ENCODE results near the gene GABPB1.
"Not testable (repeated sequence)": the region's sequence is repeated elsewhere in the genome, so short reads cannot be mapped to it uniquely, and the experiment has no call there.

Gene GABPB1
- total RNA-seq, result 48.2 to 55.0 reads per million in 2 donors

DNA sequence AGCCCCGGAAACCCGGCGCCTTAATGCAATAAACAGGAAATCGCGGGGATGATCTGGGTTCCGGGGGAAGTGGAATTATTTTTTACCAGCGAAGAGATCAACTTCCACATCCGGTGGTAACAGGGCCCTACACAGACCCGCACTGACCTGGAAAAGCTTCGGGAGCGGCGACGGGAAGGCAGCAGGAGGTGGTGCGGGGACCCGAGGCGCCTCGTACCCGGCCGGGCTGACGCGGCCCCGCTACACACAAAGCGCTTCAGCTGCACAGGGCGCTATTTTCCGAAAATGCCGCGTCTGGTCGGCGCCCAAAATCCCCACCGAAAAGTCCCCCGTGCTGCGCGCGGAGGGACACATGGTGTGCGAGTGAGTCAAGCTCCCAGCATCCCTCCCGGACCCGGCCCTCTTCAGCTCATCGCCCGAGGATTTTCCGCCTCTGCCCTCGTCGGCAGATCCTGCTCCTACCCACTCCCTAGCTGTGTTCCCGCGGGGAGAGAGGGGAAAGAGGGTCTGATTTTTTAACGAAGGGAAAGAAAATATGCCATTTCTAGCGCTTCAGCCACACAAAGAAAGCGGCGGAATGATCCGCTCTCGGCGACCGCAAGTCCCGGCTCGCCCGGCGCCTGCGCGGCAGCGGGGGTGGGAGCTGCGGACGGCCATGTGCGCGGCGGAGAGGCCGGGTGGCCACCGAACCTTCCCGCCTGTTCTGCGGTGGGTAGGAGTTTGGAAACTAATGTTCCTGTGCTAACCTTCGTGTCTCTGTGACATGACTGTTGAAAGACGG, at the start of gene GABPB1:
Gene GABPB1 (minus strand): TSS at position 361 of the 781 bp plus-strand sequence. CDS start 45,400 bp downstream, outside the sequence.
- peak; percentile 79 for DNase-seq

DNA sequence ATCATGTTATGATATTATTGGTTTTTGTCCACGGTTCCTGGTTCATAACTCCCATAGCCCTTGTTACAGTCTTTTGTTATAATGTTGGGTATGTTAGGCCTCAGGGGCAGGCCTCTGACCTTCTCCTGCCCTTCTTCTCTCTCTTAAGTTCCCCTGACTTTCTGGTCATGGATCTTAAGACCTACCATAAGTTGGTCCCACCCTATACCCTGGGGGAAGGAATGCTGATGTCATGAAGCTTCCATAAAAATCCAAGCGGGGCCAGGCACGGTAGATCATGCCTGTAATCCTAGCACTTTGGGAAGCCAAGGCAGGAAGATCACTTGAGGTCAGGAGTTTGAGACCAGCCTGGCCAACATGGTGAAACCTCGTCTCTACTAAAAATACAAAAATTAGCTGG, 36.6 kb upstream of the GABPB1 start:
- DNase-seq, result not testable (repeated sequence)

DNA sequence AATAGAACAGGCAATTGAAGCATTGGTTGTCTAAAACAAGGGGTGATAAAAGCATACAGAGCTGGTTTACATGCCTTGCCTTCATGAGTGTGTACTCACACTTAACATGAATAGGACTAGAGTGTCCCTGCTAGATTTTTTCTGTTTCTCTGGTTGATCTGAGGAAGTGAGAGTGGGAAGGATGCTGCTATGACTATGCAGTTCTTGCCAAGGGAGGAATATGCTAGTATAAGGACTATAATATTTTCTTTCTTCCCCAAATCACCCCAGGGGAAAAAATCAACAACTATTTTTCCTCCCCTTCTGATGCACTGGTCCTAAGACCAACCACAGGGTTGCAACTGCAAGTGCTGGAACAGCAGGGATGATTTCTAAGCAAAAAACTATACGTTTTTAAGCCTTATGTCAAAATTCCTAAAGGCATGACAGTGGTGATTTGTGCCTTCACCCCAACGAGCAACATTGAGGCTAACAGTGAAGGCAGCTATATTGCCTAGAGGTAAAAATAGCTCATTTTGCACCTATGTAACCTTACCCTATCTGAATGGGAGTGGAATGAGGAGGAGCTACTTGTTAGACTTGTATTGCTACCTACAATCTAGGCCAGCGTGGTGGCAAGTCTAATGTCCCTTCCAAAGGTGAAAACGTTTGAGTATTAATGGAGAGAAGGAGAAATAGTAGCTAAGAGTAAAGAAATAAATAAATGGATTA, 35.7 kb upstream of the GABPB1 start:
- DNase-seq, result no peak

DNA sequence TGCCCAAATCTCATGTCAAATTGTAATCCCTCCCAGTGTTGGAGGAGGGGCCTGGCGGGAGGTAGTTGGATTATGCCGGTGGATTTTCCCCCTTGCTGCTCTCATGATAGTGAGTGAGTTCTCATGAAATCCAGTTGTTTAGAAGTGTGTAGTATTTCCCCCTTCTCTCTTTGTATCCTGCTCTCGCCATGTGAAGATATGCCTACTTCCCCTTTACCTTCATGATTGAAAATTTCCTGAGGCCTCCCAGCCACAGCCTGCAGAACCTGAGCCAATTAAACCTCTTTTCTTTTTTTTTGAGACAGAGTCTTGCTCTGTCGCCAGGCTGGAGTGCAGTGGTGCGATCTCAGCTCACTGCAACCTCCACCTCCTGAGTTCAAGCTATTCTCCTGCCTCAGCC, 27.4 kb upstream of the GABPB1 start:
- not testable (repeated sequence) for DNase-seq

DNA sequence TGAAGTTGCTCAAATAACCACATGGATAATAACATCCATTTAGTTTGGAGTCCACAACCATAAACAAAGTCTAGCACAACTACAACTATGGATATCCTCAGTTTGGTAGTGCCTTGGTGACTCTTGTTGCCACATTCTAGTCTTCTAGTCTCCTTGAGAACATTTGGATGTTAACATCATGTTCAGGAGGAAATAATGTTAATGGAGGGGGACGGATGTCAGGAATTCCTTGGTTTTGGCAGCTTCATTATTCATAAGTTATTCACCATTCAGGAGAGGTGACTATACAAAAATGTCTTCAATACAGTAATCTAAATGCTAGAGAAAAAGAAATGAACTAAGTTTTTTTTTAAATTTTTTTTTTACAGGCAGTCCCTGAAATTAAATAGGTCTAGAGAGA, 26.4 kb upstream of the GABPB1 start:
- no peak for DNase-seq

DNA sequence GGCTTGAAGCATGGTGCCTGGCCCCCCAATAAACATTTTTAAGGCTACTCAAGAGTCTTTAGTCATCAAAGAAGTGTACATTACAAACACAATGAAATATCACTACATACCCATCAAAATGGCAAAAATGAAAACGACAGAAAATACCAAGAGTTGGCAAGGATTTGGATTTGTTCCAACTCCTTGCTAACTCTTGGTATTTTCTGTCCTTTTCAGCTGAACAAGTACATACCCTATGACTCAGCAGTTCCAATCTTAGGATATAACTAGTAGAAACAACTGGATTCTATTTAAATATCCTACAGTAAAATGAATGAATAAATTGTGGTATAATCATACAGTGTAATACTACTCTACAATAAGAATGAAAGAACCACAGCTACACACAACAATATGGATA, 25.1 kb upstream of the GABPB1 start:
- DNase-seq, result no peak

DNA sequence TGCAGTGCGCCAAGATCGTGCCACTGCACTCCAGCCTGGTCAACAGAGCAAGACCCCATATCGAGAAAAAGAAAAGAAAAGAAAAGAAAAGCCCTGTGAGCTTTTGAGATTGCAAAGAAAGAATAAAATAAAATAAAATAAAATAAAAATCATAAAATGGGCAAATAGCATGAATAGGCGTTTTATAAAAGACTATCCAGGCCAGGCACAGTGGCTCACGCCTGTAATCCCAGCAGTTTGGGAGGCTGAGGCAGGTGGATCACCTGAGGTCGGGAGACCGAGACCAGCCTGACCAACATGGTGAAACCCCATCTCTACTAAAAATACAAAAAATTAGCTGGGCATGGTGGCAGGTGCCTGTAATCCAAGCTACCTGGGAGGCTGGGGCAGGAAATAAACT, 24.4 kb upstream of the GABPB1 start:
- not testable (repeated sequence) for DNase-seq

DNA sequence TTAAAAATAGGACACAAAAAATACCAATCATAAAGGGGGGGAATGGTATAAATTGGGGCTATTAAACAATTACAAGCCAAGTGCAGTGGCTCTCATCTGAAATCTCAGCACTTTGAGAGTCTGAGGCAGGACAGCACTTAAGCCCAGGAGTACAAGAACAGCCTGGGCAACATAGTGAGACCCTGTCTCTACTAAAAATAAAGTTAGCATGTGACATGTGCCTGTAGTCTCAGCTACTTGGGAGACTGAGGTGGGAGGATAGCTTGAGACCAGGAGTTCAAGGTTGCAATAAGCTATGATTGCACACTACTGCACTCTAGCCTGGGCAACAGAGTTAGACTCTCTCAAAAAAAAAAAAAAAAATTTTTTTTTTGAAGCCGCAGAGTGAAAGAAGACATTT, 23.8 kb upstream of the GABPB1 start:
- no peak for DNase-seq

DNA sequence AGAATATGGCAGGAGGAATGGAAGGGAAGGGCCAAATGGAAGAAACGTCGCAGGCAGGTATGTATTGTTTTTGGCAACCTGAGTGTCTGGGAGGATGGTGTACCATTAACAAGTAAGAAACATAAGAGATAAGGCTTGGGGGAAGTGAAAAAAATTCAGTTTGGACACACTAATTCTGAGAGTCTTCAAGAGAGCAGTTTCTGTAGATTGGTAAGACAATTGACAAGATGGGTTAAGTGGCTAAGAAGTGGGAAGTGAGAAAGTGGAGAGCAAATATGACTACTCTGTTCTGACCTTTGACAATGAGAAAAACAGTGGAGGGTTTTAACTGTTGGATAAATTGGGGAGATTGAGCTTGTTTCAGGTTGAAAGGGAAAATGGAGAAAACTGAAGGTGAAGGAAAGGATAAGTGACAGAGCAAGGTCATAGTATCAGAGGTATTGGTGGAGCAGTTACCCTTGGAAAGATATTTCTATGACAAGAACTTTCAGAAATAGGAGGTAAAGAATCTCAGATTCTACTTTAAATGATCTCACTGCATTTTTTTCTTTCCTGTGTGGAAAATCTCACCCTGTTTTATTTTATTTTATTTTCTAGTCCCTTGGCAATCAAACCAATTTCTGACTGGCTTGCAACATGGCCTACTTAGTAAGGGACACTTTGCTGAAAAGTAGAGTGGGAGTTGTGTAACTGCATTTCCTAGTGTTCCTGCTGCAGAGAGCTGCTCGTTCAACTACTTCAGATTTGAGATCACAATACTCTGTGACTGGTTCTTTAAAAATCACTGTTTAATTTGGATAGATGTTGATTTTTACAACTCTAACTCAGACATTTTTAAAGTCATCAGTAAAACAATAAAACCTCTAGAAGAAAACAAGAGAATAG, 23.1 kb upstream of the GABPB1 start:
- DNase-seq, result no peak

DNA sequence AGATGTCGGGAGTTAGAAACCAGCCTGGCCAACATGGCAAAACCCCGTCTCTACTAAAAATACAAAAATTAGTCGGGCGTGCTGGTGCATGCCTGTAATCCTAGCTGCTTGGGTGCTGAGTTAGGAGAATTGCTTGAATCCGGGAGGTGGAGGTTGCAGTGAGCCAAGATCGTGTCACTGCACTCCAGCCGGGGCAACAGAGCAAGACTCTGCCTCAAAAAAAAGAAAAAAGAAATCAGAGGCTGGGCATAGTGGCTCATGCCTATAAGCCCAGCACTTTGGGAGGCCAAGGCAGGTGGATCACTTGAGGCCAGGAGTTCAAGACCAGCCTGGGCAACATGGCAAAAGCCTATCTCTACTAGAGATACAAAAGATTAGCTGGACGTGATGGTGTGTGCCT, 14.6 kb upstream of the GABPB1 start:
- not testable (repeated sequence) for DNase-seq

DNA sequence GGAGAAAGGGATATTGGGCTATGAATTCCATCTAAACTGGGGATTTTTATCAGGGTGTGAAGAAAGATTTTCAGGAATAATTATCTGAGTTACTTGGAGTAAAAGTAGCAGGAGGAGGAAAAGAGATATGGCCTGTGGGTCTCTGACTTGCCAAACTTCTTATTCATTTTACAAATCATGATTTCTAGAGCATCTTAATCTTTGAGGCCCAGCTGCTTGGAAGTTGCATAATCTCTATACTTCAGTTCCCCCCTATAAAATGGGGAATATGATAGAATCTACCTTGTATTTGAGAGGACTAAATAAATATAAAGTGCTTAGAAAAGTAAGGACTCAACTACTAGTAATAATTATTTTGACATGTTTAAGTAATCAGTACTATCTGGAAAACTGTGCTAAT, 11.0 kb upstream of the GABPB1 start:
- no peak for DNase-seq

DNA sequence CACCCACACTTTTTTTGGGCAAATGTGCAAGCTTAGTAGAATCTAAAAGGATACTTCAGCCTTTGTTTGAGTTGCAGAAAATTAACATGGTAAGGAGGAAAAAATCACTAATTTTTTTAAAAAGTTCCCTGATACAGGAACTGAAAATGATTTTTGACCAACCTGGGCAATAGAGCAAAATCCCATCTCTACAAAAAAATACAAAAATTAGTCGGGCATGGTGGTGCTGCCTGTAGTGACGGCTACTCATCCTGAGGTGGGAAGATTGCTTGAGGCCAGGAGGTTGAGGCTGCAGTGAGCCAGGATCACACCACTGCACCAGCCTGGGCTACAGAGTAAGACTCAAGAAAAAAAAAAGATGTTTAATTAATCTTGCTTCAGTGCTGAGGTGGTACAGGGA, 10.6 kb upstream of the GABPB1 start:
- no peak for DNase-seq

DNA sequence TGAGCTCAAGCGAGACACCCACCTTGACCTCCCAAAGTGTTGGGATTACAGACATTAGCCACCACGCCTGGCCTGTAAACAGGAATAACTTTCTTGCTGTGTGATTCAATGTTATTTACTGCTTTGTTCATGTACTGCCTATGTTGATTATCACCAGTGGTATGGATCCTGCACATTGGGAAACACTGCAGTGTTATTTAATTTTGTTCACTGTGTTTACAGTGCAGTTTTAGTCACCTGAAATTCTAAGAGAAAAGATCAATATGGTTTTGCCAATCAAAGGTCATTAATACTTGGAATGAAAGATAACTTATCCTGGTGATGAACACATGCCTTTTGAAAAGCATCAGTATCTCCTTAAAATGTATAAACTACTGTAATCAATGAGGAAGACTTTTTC, 8.6 kb upstream of the GABPB1 start:
- no peak for DNase-seq

DNA sequence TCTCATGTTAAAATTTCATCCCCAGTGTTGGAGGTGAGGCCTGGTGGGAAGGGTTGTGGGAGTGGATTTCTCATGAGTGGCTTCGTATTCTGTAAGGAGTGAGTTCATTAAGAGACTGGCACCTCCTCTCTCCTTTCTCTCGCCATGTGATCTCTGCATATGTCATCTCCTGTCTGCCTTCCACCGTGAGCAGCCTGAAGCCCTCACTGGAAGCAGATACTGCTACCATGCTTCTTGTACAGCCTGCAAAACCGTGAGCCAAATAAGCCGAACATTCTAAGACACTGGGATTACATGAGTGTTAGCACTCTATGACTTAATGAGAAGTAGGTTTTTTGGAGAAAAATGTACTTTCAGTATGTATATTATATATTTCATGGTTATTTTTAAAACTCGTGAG, 6.8 kb upstream of the GABPB1 start:
- DNase-seq, result no peak

DNA sequence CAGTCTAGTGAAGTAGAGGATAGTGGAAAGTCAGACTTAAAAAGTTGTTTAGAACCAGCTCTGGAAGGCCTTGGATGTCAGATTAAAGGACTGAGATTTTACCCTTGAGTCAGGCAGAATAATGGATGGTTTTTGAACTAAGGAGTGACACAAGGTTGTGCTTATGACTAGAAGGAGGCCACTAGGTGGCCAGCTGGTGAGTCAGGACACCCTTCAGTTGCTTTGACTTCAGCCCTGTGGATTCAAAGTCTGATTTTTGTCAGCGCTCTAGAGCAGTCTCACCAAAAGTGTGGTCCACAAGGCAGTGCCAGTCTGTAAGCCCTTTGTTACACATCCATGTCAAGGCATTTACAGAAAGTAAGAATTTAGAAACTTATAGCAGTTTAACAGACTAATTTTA, 3.8 kb upstream of the GABPB1 start:
- DNase-seq, result no peak

DNA sequence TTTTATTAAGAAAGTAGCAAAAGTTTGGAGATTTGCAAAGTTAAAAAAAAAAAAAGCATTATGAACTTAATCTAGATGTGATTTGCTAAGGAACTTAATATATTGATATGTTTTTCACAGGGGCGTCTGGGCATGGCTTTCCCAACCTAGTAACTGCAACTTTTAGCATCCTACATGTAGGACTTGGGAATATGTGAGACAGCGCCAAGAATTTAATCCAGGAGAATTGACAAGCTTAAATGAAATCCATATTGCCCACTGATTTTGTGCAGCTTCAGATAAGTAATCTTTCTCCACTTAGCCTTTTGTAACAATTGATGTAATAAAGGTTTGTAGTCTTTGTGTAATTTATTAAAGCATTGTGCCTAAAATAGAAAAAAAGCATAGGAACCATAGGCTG, 982 bp upstream of the GABPB1 start:
- DNase-seq, result no peak

DNA sequence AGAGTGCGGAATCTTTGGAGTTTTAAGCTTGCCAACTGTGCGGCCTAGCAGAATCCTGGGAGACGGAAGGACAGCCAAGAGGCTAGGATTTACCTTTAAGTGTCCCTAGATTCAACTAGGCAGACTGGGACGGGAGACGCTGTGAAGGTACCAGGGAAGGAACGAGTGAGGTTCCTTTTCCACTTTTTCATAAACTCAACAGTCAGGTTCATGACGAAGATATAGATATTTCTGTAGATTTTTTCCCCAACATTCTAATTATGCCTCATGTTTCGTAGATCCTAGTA, 564 bp upstream of the GABPB1 start:
- no peak for DNase-seq

DNA sequence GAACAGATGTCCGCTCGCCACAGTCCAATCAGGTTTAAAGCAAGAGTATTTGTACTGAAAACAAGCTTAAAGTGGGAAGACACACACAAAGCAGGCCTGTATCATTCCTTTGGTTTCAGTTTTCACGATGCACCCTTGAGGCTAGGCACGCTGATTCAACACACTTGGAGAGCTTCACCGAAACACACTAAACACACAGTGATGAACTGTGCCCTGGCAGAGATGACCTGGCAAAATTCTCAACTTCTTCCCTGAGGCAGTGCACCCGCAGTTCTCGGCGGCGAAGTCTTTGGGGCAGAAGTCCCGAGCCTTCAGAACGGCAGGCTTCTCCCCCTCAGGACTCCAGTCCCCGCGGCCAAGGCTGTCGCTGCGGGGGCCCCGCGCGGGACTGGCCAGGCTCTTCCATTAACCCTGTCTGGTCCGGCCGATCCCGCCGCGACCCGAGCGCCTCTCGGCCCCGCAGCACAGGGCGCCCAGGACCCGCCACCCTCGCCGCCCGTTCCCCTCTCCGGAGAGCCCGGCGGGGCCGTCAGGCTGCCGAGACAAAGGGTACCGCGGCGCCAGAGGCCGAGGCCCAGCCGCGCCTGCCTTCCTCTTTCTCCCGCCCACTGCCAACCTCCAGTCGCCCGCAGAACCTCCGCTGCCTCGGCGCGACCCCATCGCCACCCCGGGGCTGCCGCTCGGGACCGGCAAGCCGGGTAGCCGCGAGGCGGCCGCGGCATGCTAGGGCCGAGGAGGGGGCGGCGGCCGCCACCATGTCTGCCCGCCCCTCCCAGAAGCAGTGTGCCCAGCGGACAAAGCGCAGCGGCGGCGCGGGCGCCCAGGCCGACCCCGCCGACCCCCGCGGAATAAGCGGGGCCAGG, 792 bp downstream of the GABPB1 start:
- peak; percentile 58 for DNase-seq

DNA sequence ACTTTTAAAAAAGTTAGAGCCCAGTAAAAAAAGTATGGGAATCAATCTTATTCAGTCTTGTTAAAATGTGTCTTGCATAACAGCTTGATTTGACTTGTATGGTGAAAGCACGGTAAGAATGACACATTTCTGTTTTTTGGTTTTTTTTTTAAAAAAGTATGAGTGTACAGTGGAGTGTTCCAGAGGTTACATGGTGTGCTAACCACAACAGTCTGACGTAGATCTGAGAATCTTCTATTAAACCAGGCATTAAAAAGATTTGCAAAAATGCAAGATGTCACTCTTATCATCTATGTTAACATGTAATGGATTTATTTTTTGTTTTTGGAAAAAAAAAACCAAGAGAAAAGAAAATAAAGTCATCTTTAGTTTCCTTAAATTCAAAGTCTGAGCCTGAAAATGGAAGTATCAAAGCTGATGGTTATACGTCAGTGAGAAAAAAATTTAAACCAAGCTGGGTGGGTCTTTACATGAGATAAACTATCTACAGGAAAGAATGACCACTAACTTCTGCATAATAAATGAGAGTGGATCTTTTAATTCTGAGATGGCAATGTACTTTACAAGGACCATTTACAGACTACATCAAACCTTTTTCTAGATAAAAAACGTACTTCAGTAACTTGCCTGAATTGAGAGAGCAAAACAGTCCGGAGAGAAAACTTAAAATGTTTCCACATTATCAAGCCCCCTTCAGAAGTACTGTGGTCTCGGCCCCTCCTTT, 1.6 kb downstream of the GABPB1 start:
- DNase-seq, result no peak

DNA sequence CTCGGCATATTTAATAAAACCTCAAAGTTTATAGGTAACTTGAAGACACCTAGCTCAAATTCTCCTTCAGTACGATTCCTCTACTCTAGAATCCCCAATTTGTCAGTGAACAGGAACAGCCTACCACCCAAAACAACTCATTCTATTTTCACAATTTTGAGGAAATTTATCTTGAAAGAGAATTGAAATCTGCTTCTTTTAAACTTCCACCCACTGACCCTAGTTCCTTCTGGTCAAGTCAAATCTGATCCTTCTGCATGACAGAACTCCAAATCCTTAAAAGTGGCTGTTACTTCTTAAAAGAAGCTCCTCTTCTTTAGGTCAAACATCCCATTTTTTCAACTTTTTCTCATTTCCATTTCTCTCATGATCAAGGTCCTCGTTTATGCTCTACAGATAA, 4.4 kb downstream of the GABPB1 start:
- no peak for DNase-seq

DNA sequence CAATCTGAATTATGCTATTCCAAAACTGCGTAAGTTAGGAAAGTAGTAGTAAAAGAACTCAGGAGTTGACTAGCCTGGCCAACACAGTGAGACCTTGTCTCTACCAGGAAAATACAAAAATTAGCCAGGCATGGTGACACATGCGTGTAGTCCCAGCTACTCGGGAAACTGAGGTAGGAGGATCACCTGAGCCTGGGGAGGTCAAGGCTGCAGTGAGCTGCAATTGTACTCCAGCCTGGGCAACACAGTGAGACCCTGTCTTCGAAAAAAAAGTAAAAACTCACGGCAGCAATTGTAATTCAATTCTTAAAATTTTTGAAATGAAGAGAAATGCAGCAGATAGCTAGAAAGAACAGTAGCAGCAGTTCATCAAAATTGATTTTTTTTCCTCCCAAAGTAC, 9.7 kb downstream of the GABPB1 start:
- DNase-seq, result no peak

DNA sequence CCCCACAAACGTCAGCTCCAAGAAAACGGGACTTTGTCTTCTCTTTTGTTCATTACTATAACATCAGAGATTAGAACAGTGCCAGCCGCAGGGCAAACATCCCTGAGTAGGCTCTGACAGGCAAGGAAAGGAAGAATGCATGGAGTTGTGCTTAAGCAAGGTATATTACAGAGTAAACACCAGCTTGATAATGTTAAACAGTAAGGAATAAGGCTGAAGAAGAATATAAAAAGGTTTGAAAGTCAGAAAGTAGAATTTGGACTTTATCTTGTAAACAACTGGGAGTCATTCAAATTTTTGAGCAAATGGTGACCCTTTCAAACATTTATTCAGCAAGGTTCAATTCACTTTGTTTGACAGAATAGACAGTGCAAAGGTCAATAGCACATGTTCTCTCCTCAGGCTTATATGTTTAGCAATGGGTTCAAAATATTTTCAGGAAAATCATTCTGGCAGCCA, 11.0 kb downstream of the GABPB1 start:
- DNase-seq, result no peak
